GM13976 (cell line): ENCODE results near the gene TALDO1.

Experiments used
- DNase-seq: peaks from one replicate; pipeline ENCODE4 v3.0.0; 2012; ENCODE audit warnings: low spot score
- CTCF ChIP-seq: IDR thresholded peaks from 2 replicates; pipeline ENCODE4 v1.5.1; 2012; ENCODE audit warnings: borderline replicate concordance, mild to moderate bottlenecking; ENCODE audit not compliant: insufficient read depth; ENCODE audit errors: extremely low read depth, missing control alignments, control extremely low read depth
- in situ Hi-C: fragments of 300-500 bp; cut with MboI; formaldehyde crosslinking; loops from one replicate; pipeline ENCODE4 v1.12.0; 2022; ENCODE audit warnings: low sequenced_read_pairs, mixed read lengths, inconsistent platforms; ENCODE audit not compliant: unreplicated experiment

The TALDO1 gene

GRCh38 chr11:719214-720016 lies 27.8 kb upstream of the TALDO1 start:
- no peak for DNase-seq
- TF ChIP-seq CTCF = no peak
- in situ Hi-C loops = loop anchor here (10.0 kb wide), 1 partner anchor 165 kb away; no protein-coding TSS in a partner anchor

- no peak for TF ChIP-seq CTCF
- in situ Hi-C loops = loop anchor here (10.0 kb wide), 1 partner anchor 165 kb away; no protein-coding TSS in a partner anchor
- DNase-seq = no peak
Observed at GRCh38 chr11:720017-720641, 27.1 kb upstream of the TALDO1 start.

GRCh38 chr11:720642-721246 lies 26.5 kb upstream of the TALDO1 start:
- DNase-seq = peak; percentile 80
- in situ Hi-C loops = loop anchor here (10.0 kb wide), 1 partner anchor 166 kb away; no protein-coding TSS in a partner anchor
- TF ChIP-seq CTCF = no peak

- in situ Hi-C loops = loop anchor here (10.0 kb wide), 1 partner anchor 166 kb away; no protein-coding TSS in a partner anchor
- no peak for TF ChIP-seq CTCF
- peak; percentile 43 for DNase-seq
Observed at GRCh38 chr11:721247-721740, 26.0 kb upstream of the TALDO1 start.

- in situ Hi-C loops = loop anchor here (10.0 kb wide), 1 partner anchor 167 kb away; no protein-coding TSS in a partner anchor
- TF ChIP-seq CTCF = no peak
- DNase-seq = peak; percentile 75
Observed at GRCh38 chr11:721741-722345, 25.4 kb upstream of the TALDO1 start.

GRCh38 chr11:722346-722811 lies 24.9 kb upstream of the TALDO1 start:
- peak; percentile 29 for DNase-seq
- in situ Hi-C loops = loop anchor here (10.0 kb wide), 1 partner anchor 168 kb away; no protein-coding TSS in a partner anchor
- no peak for TF ChIP-seq CTCF
